ENCODE results near the gene MAD2L2. TPM values are rescaled to one million over a fixed set of nuclear protein-coding genes. Genes with fewer than 3 reads are reported as not detected.

Gene MAD2L2
- total and polyA plus RNA-seq, 9 donors = 13.0 to 35.9 (median 27.8) TPM

DNA sequence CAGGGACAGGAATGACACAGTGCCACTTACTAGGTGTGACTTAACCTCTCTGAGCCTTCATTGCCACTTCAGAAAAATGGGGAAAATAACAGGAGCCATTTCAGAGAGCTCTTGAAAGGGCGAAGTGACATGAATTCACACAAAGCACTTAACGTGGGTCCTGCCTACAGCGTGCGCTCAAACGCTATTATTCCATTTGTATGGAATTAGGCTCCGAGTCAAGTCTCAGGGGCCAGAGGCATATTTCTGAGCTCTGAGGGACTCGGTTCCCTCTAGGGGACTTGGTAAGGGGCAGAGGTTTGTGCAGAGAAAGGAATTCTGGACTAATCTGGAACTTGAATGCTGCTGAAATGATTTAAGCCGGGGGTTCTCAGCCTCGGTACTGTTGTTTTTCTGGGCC is 24.6 kb upstream of the MAD2L2 start:
- H3K9me3 ChIP-seq = no peaks in the 10 kb centered on the region
- H3K27me3 ChIP-seq = no peaks in the 10 kb centered on the region
- H3K36me3 ChIP-seq = no peaks in the 10 kb centered on the region
- H3K4me1 ChIP-seq (ENCODE audit: insufficient read depth) = no peaks in the 10 kb centered on the region
- no peak overlapping the region for H3K4me3 ChIP-seq
- no peak for DNase-seq
- 73 to 80% (median 79%) methylated on average over 9 of the region's 9 CpGs for WGBS, 3 donors
- TF ChIP-seq, protein P1, sequence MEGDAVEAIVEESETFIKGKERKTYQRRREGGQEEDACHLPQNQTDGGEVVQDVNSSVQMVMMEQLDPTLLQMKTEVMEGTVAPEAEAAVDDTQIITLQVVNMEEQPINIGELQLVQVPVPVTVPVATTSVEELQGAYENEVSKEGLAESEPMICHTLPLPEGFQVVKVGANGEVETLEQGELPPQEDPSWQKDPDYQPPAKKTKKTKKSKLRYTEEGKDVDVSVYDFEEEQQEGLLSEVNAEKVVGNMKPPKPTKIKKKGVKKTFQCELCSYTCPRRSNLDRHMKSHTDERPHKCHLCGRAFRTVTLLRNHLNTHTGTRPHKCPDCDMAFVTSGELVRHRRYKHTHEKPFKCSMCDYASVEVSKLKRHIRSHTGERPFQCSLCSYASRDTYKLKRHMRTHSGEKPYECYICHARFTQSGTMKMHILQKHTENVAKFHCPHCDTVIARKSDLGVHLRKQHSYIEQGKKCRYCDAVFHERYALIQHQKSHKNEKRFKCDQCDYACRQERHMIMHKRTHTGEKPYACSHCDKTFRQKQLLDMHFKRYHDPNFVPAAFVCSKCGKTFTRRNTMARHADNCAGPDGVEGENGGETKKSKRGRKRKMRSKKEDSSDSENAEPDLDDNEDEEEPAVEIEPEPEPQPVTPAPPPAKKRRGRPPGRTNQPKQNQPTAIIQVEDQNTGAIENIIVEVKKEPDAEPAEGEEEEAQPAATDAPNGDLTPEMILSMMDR (IDR thresholded peaks at IDR 0.05) = no peak
- TF ChIP-seq EP300 (IDR thresholded peaks at IDR 0.05) = no peak
- TF ChIP-seq POLR2A (IDR thresholded peaks at IDR 0.05) = no peak
- no peak overlapping the region for H3K27ac ChIP-seq
- intact Hi-C loops (cut with DNase I) = no loop called here

DNA sequence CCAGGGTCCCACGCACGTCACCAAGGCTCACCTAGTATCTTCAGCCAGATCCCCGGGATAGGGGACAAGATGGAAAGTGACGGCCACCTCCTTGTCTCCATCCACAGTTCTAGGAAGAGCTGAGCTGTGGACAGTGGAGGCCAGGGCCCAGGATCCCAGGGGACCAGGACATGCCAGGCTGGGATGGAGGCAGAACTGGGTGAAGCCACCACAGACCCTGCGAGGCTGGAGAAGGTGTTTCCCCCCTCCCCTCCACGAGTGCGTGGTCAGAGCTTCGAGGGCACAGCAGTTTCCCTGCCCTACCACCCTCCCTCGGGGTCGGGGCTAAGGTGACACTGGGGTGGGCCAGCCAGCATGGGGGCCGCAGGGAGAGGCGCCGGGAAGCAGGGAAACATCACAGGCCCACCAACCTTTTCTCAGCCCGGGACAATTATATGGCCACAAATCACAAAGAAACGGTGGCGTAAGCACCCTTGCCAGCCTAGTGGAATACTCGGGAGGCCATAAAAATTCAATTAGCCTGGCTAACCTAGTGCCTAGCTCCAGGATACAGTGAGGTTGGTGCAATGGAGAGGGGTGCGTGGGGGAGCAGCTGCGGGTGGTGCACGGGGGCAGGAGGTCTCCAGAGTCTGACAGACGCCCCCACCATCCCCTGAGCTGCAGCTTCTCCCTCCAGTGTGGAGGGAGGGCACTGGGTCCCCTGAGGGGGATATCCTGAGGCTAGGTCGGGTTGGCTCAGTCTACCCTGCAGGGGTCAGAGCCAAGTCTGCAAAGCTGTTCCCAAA is 23.9 kb upstream of the MAD2L2 start:
- no peak overlapping the region for H3K4me3 ChIP-seq
- no peaks in the 10 kb centered on the region for H3K9me3 ChIP-seq
- TF ChIP-seq POLR2A (IDR thresholded peaks at IDR 0.05) (no peak), EP300 (IDR thresholded peaks at IDR 0.05) (no peak)
- TF ChIP-seq, protein P1 (IDR thresholded peaks at IDR 0.05) = no peak
- H3K27ac ChIP-seq = no peak overlapping the region
- H3K36me3 ChIP-seq = no peaks in the 10 kb centered on the region
- H3K4me1 ChIP-seq (ENCODE audit: insufficient read depth) = no peaks in the 10 kb centered on the region
- intact Hi-C loops (cut with DNase I) = no loop called here
- no peak for DNase-seq
- H3K27me3 ChIP-seq = no peaks in the 10 kb centered on the region
- 49 to 58% (median 53%) methylated on average over 22 of the region's 22 CpGs for WGBS, 3 donors

DNA sequence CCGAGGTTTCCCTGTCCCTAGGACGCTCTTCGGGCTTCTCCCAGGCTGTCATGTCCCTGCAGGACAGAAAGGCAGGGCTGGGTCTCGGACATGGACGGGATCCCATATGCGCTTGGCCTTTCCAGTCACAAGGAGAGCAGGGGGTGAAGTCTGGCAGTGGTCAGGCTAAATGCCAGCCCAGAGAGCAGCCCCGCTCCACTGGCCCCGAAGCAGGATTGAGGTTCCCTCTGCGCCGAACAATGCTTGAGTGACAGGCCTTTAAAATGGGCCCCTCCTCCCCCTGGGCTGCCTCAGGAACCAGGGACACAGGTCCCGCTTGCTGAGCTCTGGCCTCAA is 23.2 kb upstream of the MAD2L2 start:
- H3K27me3 ChIP-seq = no peaks in the 10 kb centered on the region

DNA sequence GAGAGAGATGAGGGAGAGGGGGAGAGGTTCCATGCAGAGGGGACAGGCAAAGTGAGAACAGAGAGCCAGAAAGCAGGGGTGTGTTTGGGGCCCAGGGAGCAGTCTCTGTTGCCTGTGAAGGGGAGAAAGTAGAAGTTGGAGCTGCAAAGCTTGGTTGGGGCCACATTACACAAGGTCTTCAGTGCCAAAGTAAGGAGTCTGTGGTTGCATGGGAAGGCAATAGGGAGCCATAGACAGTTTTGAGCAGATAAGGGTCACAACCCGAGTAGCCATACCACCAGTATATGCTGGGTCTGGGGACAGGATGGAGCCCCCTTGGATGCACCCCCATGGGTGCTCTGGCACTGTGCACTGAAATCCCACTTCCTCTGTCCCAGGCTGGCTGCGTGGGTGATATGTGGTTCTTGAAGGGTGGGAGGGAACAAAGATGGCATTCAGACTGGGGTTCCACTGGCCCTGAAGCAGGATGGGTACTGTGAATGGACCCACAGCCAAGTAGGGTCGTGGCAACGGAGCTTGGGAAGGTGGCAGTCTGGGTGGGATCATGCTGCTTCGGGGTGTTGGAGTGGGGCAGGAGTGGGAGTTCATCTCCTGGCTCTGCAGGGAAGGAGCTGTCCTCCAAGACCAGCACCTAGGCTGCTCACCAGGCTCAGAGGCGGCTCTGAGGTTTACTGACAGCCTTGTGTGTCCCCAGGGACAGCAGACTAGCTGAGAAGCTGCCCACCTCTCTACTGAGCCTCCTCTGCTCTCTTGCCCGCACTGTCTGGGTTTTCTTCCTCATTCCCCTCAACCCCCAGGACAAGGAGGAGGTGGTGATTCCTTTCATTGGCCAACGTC is 22.6 kb upstream of the MAD2L2 start:
- TF ChIP-seq, protein P1 (IDR thresholded peaks at IDR 0.05) = no peak
- TF ChIP-seq EP300 (IDR thresholded peaks at IDR 0.05) (no peak), POLR2A (IDR thresholded peaks at IDR 0.05) (no peak)
- 53 to 65% (median 53%) methylated on average over 8 of the region's 8 CpGs for WGBS, 3 donors
- no peaks in the 10 kb centered on the region for H3K4me1 ChIP-seq (ENCODE audit: insufficient read depth)
- no peak overlapping the region for H3K4me3 ChIP-seq
- DNase-seq = no peak
- no peaks in the 10 kb centered on the region for H3K27me3 ChIP-seq
- H3K27ac ChIP-seq = no peak overlapping the region
- intact Hi-C loops (cut with DNase I) = no loop called here
- H3K36me3 ChIP-seq = no peaks in the 10 kb centered on the region
- H3K9me3 ChIP-seq = no peaks in the 10 kb centered on the region

More for the DNA sequence above, 23.2 kb upstream of the MAD2L2 start:
- no peak for TF ChIP-seq POLR2A (IDR thresholded peaks at IDR 0.05)
- TF ChIP-seq EP300 (IDR thresholded peaks at IDR 0.05) = no peak
- TF ChIP-seq, protein P1 (IDR thresholded peaks at IDR 0.05) = no peak
- Histone ChIP-seq H3K9me3 (no peaks in the 10 kb centered on the region), H3K27ac (no peak overlapping the region), H3K4me1 (ENCODE audit: insufficient read depth) (no peaks in the 10 kb centered on the region), H3K36me3 (no peaks in the 10 kb centered on the region), H3K4me3 (no peak overlapping the region)
- intact Hi-C loops (cut with DNase I) = no loop called here
- DNase-seq = no peak
- WGBS, 3 donors = 70 to 73% (median 73%) methylated on average over 11 of the region's 11 CpGs

Data from ovary (tissue), 9 donors.